Measurements from ENCODE around the gene FAM217B. TPM values are rescaled to one million over a fixed set of nuclear protein-coding genes. Genes with fewer than 3 reads are reported as not detected.

The FAM217B gene
- total and polyA plus RNA-seq, 2 donors (not counting 3 experiments of a cell fraction or from before 2014, with no cell fraction given) = 2.7 to 8.2 TPM

DNA sequence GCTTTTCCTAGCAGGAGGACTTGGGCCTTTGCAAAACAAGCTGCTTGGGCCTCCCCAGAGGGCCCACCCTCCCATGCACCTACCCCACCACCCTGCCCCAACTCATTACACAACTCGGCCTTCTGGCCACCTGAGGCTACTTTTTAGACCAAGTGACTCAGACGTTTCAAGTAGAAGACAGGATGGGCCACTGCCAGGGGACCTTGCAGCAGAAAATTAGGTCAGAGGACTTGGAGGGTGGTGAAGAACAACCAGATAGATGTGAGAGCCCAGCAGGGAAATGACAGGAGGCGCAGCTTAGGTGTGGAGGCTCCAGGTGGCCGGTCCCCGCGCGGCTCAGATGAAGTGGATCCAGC lies 1.5 kb upstream of the FAM217B start:
- H3K27ac ChIP-seq (ENCODE audit: insufficient read depth, low read depth, low read length) = no peak overlapping the region
- H3K79me2 ChIP-seq (ENCODE audit: control insufficient read depth, insufficient read depth, low read length) = peaks cover 6% of the 10 kb centered on the region
- no peaks in the 10 kb centered on the region for H3K9me3 ChIP-seq (replicated peaks; ENCODE audit: control insufficient read depth, insufficient read depth, low read length)
- H3K9ac ChIP-seq (replicated peaks; ENCODE audit: extremely low read depth, insufficient read depth, low read length) = no peak overlapping the region
- peaks cover 0 to 5% of the 10 kb centered on the region in 2 experiments for H3K36me3 ChIP-seq (ENCODE audit: control insufficient read depth in 2 of 2, extremely low read depth in 1 of 2, insufficient read depth in 2 of 2, low read length in 2 of 2)
- H2AFZ ChIP-seq (ENCODE audit: low read depth, low read length) = no peak overlapping the region
- TF ChIP-seq POLR2A (IDR thresholded peaks at IDR 0.05; ENCODE audit: low read depth, low read length) (no peak), JUN (IDR thresholded peaks at IDR 0.05; ENCODE audit: borderline replicate concordance, insufficient read depth, insufficient read length, low read depth) (no peak), POLR2AphosphoS5 (IDR thresholded peaks at IDR 0.05; ENCODE audit: insufficient read depth, low read depth, low read length) (no peak), GATA2 (IDR thresholded peaks at IDR 0.05; ENCODE audit: insufficient read depth, insufficient read length, low read depth, low read length) (no peak), EZH2 (IDR thresholded peaks at IDR 0.05; ENCODE audit: borderline replicate concordance, low read depth, low read length, severe bottlenecking) (no peak), FOS (IDR thresholded peaks at IDR 0.05; ENCODE audit: borderline replicate concordance, insufficient read depth, low read length) (no peak), MYC (IDR thresholded peaks at IDR 0.05; ENCODE audit: low read depth, low read length) (no peak)
- TF ChIP-seq, protein P1, sequence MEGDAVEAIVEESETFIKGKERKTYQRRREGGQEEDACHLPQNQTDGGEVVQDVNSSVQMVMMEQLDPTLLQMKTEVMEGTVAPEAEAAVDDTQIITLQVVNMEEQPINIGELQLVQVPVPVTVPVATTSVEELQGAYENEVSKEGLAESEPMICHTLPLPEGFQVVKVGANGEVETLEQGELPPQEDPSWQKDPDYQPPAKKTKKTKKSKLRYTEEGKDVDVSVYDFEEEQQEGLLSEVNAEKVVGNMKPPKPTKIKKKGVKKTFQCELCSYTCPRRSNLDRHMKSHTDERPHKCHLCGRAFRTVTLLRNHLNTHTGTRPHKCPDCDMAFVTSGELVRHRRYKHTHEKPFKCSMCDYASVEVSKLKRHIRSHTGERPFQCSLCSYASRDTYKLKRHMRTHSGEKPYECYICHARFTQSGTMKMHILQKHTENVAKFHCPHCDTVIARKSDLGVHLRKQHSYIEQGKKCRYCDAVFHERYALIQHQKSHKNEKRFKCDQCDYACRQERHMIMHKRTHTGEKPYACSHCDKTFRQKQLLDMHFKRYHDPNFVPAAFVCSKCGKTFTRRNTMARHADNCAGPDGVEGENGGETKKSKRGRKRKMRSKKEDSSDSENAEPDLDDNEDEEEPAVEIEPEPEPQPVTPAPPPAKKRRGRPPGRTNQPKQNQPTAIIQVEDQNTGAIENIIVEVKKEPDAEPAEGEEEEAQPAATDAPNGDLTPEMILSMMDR (IDR thresholded peaks at IDR 0.05; ENCODE audit: extremely low read depth in 1 of 2, insufficient read depth in 1 of 2, low read depth in 1 of 2, low read length in 2 of 2) = no peak
- TF ChIP-seq, protein P2, sequence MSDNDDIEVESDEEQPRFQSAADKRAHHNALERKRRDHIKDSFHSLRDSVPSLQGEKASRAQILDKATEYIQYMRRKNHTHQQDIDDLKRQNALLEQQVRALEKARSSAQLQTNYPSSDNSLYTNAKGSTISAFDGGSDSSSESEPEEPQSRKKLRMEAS (IDR thresholded peaks at IDR 0.05; ENCODE audit: insufficient read depth, insufficient read length) = no peak
- ChIA-PET POLR2A (no interaction called here), CTCF (interaction anchor here (0.8 to 1.0 kb wide), 2 partner anchors 88 to 367 kb away, joined by 3 to 5 read pairs; no protein-coding TSS in a partner anchor)
- FAIRE-seq (no peak), DNase-seq (ENCODE audit: low read depth, low spot score) (no peak)
- dilution Hi-C loops (cut with MboI; ENCODE audit: extremely low pct_ligation_motif_present, low sequenced_read_pairs) (no loop called here), intact Hi-C loops (cut with micrococcal nuclease) (no loop called here)
- H3K4me3 ChIP-seq (replicated peaks in 1 of 3; ENCODE audit: insufficient read depth in 1 of 3, low read depth in 1 of 3, low read length in 3 of 3) = no peak overlapping the region
- H3K27me3 ChIP-seq (ENCODE audit: control insufficient read depth in 2 of 2, insufficient read depth in 2 of 2, low read length in 2 of 2) = no peaks in the 10 kb centered on the region
- peaks cover 16% of the 10 kb centered on the region for H3K4me1 ChIP-seq (ENCODE audit: control insufficient read depth, extremely low read depth, insufficient read depth, low read length)
- no peaks in the 10 kb centered on the region for H3K9me1 ChIP-seq (replicated peaks; ENCODE audit: control insufficient read depth, extremely low read depth, insufficient read depth, low read length)
- no peaks in the 10 kb centered on the region for H4K20me1 ChIP-seq (replicated peaks; ENCODE audit: control insufficient read depth, extremely low read depth, insufficient read depth, low read length)
- H3K4me2 ChIP-seq (ENCODE audit: insufficient read depth, low read length) = no peak overlapping the region
- no TSS peak for BruUV-seq (replicated peaks)

Measured in endothelial cell of umbilical vein (primary cell).